IMR-90 (cell line): ENCODE data around the gene COX6B2.

ENCODE experiments used
- CTCF ChIP-seq: conservative IDR thresholded peaks from 2 replicates; pipeline ENCODE4 v1.5.1; 2012; ENCODE audit warnings: mild to moderate bottlenecking, low read depth, low read length, improper control_type of control experiment
- POLR2A ChIP-seq: IDR thresholded peaks from 2 replicates; pipeline ENCODE4 v1.6.1; 2012; ENCODE audit warnings: mild to moderate bottlenecking, low read depth, low read length
- RFX5 ChIP-seq: IDR thresholded peaks from 2 replicates; pipeline ENCODE4 v1.8.0; 2012; ENCODE audit warnings: low read depth, mild to moderate bottlenecking, low read length, moderate library complexity

GRCh38 chr19:55353803-55354697, 469 bp downstream of the COX6B2 start:
- TF ChIP-seq CTCF (no peak), RFX5 (no peak), POLR2A (no peak)
